GM18861 (cell line): ENCODE measurements around the gene PTGR3.

Experiments
- ATAC-seq: cut with Tn5 transposase; IDR thresholded peaks from one replicate; pipeline ENCODE4 v1.9.1; 2021; ENCODE audit not compliant: unreplicated experiment

Gene PTGR3

GRCh38 chr18:75216212-75216910 is 7.4 kb upstream of the PTGR3 start:
- no peak for ATAC-seq

GRCh38 chr18:75215663-75216062 is 6.7 kb upstream of the PTGR3 start:
- ATAC-seq, result no peak

GRCh38 chr18:75214766-75215510 is 6.0 kb upstream of the PTGR3 start:
- no peak for ATAC-seq

GRCh38 chr18:75214332-75214690 is 5.4 kb upstream of the PTGR3 start:
- ATAC-seq, result no peak

- ATAC-seq, result no peak
Measured at GRCh38 chr18:75213611-75214331, 4.8 kb upstream of the PTGR3 start.

GRCh38 chr18:75212751-75213090 is 3.8 kb upstream of the PTGR3 start:
- ATAC-seq, result no peak

GRCh38 chr18:75211953-75212750 is 3.2 kb upstream of the PTGR3 start:
- no peak for ATAC-seq

- no peak for ATAC-seq
Measured at GRCh38 chr18:75211626-75211952, 2.6 kb upstream of the PTGR3 start.

GRCh38 chr18:75211002-75211621 is 2.2 kb upstream of the PTGR3 start:
- no peak for ATAC-seq

- peak; percentile 58 for ATAC-seq
Measured at GRCh38 chr18:75210274-75211001, 1.5 kb upstream of the PTGR3 start, which contains the start of gene TSHZ1. TSS of gene TSHZ1 (plus strand) at chr18:75210797. CDS start at chr18:75211877, 1,080 bp downstream.

GRCh38 chr18:75209951-75210258 is 966 bp upstream of the PTGR3 start:
- ATAC-seq, result no peak

GRCh38 chr18:75208836-75209128 is 157 bp downstream of the PTGR3 start:
- no peak for ATAC-seq

GRCh38 chr18:75208155-75208835 is 644 bp downstream of the PTGR3 start:
- no peak for ATAC-seq

GRCh38 chr18:75207310-75208154 is 1.4 kb downstream of the PTGR3 start:
- peak; percentile 16 for ATAC-seq

GRCh38 chr18:75206452-75207309 is 2.3 kb downstream of the PTGR3 start:
- ATAC-seq, result no peak

- ATAC-seq, result no peak
Measured at GRCh38 chr18:75205514-75206132, 3.3 kb downstream of the PTGR3 start.

GRCh38 chr18:75204732-75205513 is 4.0 kb downstream of the PTGR3 start:
- ATAC-seq, result no peak
